Ishikawa (cell line): ENCODE data around the gene LEMD1.

ENCODE experiments used
- CEBPB ChIP-seq: IDR thresholded peaks from 2 replicates; pipeline ENCODE4 v1.6.1; 2012
- CREB1 ChIP-seq: IDR thresholded peaks from 2 replicates; pipeline ENCODE4 v1.6.1; 2012; ENCODE audit warnings: low read depth
- EP300 ChIP-seq: IDR thresholded peaks from 2 replicates; pipeline ENCODE4 v1.6.1; 2012; ENCODE audit warnings: borderline replicate concordance
- MAX ChIP-seq: IDR thresholded peaks from 2 replicates; pipeline ENCODE4 v1.6.1; 2012
- NFIC ChIP-seq: IDR thresholded peaks from 2 replicates; pipeline ENCODE4 v1.6.1; 2012
- RAD21 ChIP-seq: IDR thresholded peaks from 2 replicates; pipeline ENCODE4 v1.6.1; 2012; ENCODE audit warnings: low read depth
- REST ChIP-seq: IDR thresholded peaks from 2 replicates; pipeline ENCODE4 v1.6.1; 2012; ENCODE audit warnings: low read depth, mild to moderate bottlenecking
- TAF1 ChIP-seq: IDR thresholded peaks from 2 replicates; pipeline ENCODE4 v1.6.1; 2012; ENCODE audit warnings: low read depth, mild to moderate bottlenecking
- TCF12 ChIP-seq: IDR thresholded peaks from 2 replicates; pipeline ENCODE4 v1.6.1; 2012; ENCODE audit warnings: low read depth
- TEAD4 ChIP-seq: IDR thresholded peaks from 2 replicates; pipeline ENCODE4 v1.6.1; 2012
- USF1 ChIP-seq: IDR thresholded peaks from 2 replicates; pipeline ENCODE4 v1.6.1; 2012
- YY1 ChIP-seq: IDR thresholded peaks from 2 replicates; pipeline ENCODE4 v1.6.1; 2012; ENCODE audit warnings: low read depth
- ZBTB7A ChIP-seq: IDR thresholded peaks from 2 replicates; pipeline ENCODE4 v1.6.1; 2012; ENCODE audit warnings: low read depth

- no peak for TF ChIP-seq YY1
- no peak for TF ChIP-seq TEAD4
- no peak for TF ChIP-seq TAF1
- no peak for TF ChIP-seq CREB1
- no peak for TF ChIP-seq RAD21
- no peak for TF ChIP-seq USF1
- no peak for TF ChIP-seq EP300
- no peak for TF ChIP-seq REST
- no peak for TF ChIP-seq ZBTB7A
- TF ChIP-seq MAX, result no peak
- no peak for TF ChIP-seq CEBPB
- TF ChIP-seq NFIC, result no peak
- TF ChIP-seq TCF12, result no peak
Measured at GRCh38 chr1:205444300-205444930, 22.6 kb upstream of the LEMD1 start.
